WTC11 (cell line): ENCODE measurements around the gene TBC1D23. TPM values are rescaled to one million over a fixed set of nuclear protein-coding genes. Genes with fewer than 3 reads are reported as not detected.
A peak's percentile ranks its signal among the peaks of the same experiment; 100 is the strongest.

Experiments used
- ATAC-seq: fragments of 200-7000 bp; cut with Tn5 transposase; 2 replicates; pipeline ENCODE4 v1.10.0; 2021; ENCODE audit warnings: mild to moderate bottlenecking, moderate library complexity
- CTCF ChIA-PET: fragments of 300-600 bp; sonication (Branson Sonifier 250); formaldehyde crosslinking; loops from one replicate; lab custom pipeline; 2021; ENCODE audit warnings: antibody characterized with exemption; lab: Charles Lee
- POLR2A ChIA-PET: fragments of 350-600 bp; sonication (Branson Sonifier 250); formaldehyde crosslinking; loops from one replicate; lab custom pipeline; 2021; ENCODE audit warnings: antibody characterized with exemption; lab: Charles Lee
- DNase-seq: peaks from one replicate; pipeline ENCODE4 v3.0.0; 2021; ENCODE audit warnings: low spot score
- H3K27ac Mint-ChIP-seq: 2 replicates; pipeline ENCODE4 v1.8.0; 2021; ENCODE audit warnings: mixed read lengths
- H3K27me3 Mint-ChIP-seq: 2 replicates; pipeline ENCODE4 v1.8.0; 2021; ENCODE audit warnings: low read depth, mild to moderate bottlenecking, moderate library complexity, mixed read lengths
- H3K36me3 Mint-ChIP-seq: 2 replicates; pipeline ENCODE4 v1.8.0; 2021; ENCODE audit warnings: mixed read lengths
- H3K4me1 Mint-ChIP-seq: 2 replicates; pipeline ENCODE4 v1.8.0; 2022; ENCODE audit warnings: mixed read lengths
- H3K4me3 Mint-ChIP-seq: 2 replicates; pipeline ENCODE4 v1.8.0; 2021; ENCODE audit warnings: mild to moderate bottlenecking, moderate library complexity, mixed read lengths
- H3K9me3 Mint-ChIP-seq: 2 replicates; pipeline ENCODE4 v1.8.0; 2021; ENCODE audit warnings: mixed read lengths
- ATF6 ChIP-seq: sonication (generic); formaldehyde crosslinking; IDR thresholded peaks from 2 replicates; pipeline ENCODE4 v1.8.1; 2023; ENCODE audit warnings: mild to moderate bottlenecking, missing genetic modification reagents
- GTF2I ChIP-seq: fragments of 250-450 bp; sonication (Bioruptor Pico); conservative IDR thresholded peaks from 2 replicates; pipeline ENCODE4 v1.4.0; 2021; ENCODE audit warnings: mild to moderate bottlenecking
- MXD4 ChIP-seq: fragments of 250-450 bp; sonication (Bioruptor Pico); IDR thresholded peaks from 2 replicates; pipeline ENCODE4 v1.8.0; 2021; ENCODE audit warnings: mild to moderate bottlenecking, moderate library complexity, borderline replicate concordance
- MYBL2 ChIP-seq: sonication (generic); formaldehyde crosslinking; IDR thresholded peaks from 2 replicates; pipeline ENCODE4 v1.8.1; 2023; ENCODE audit warnings: mild to moderate bottlenecking, moderate library complexity, missing genetic modification reagents
- NFE2L1 ChIP-seq: sonication (generic); formaldehyde crosslinking; IDR thresholded peaks from 2 replicates; pipeline ENCODE4 v1.8.1; 2023; ENCODE audit warnings: missing genetic modification reagents
- NR1H2 ChIP-seq: sonication (generic); formaldehyde crosslinking; IDR thresholded peaks from 2 replicates; pipeline ENCODE4 v1.9.0; 2021; ENCODE audit warnings: mild to moderate bottlenecking, moderate library complexity, missing genetic modification reagents
- NR2C2 ChIP-seq: sonication (generic); formaldehyde crosslinking; IDR thresholded peaks from 2 replicates; pipeline ENCODE4 v1.8.0; 2022; ENCODE audit warnings: mild to moderate bottlenecking, missing genetic modification reagents
- NR3C1 ChIP-seq: sonication (generic); formaldehyde crosslinking; conservative IDR thresholded peaks from 2 replicates; pipeline ENCODE4 v1.8.1; 2023; ENCODE audit warnings: low read depth, mild to moderate bottlenecking, missing genetic modification reagents
- OVOL2 ChIP-seq: fragments of 250-450 bp; sonication (Bioruptor Pico); IDR thresholded peaks from 2 replicates; pipeline ENCODE4 v1.9.0; 2021; ENCODE audit warnings: mild to moderate bottlenecking, borderline replicate concordance
- PRRX2 ChIP-seq: fragments of 250-450 bp; sonication (Bioruptor Pico); IDR thresholded peaks from 2 replicates; pipeline ENCODE4 v1.8.0; 2021; ENCODE audit warnings: mild to moderate bottlenecking
- SMAD4 ChIP-seq: sonication (generic); formaldehyde crosslinking; IDR thresholded peaks from 2 replicates; pipeline ENCODE4 v1.8.0; 2022; ENCODE audit warnings: mild to moderate bottlenecking, missing genetic modification reagents
- SP1 ChIP-seq: sonication (generic); formaldehyde crosslinking; conservative IDR thresholded peaks from 2 replicates; pipeline ENCODE4 v1.8.1; 2022; ENCODE audit warnings: missing genetic modification reagents
- TCF7 ChIP-seq: sonication (generic); formaldehyde crosslinking; IDR thresholded peaks from 2 replicates; pipeline ENCODE4 v1.8.0; 2022; ENCODE audit warnings: mild to moderate bottlenecking, low read depth, missing genetic modification reagents, moderate library complexity
- TEAD1 ChIP-seq: sonication (generic); formaldehyde crosslinking; IDR thresholded peaks from 2 replicates; pipeline ENCODE4 v1.8.0; 2022; ENCODE audit warnings: mild to moderate bottlenecking, missing genetic modification reagents
- TP53 ChIP-seq: sonication (generic); formaldehyde crosslinking; IDR thresholded peaks from 2 replicates; pipeline ENCODE4 v1.8.1; 2023; ENCODE audit warnings: mild to moderate bottlenecking, missing genetic modification reagents
- USF2 ChIP-seq: sonication (generic); formaldehyde crosslinking; IDR thresholded peaks from 2 replicates; pipeline ENCODE4 v1.8.1; 2023; ENCODE audit warnings: mild to moderate bottlenecking, missing genetic modification reagents, moderate library complexity
- ZBTB21 ChIP-seq: sonication (generic); formaldehyde crosslinking; IDR thresholded peaks from 2 replicates; pipeline ENCODE4 v1.8.1; 2023; ENCODE audit warnings: mild to moderate bottlenecking, missing genetic modification reagents, borderline replicate concordance
- ZNF138 ChIP-seq: sonication (generic); formaldehyde crosslinking; conservative IDR thresholded peaks from 2 replicates; pipeline ENCODE4 v1.8.1; 2022; ENCODE audit warnings: mild to moderate bottlenecking, moderate library complexity, missing genetic modification reagents
- ZNF416 ChIP-seq: fragments of 250-450 bp; sonication (Bioruptor Pico); IDR thresholded peaks from 2 replicates; pipeline ENCODE4 v1.9.0; 2021; ENCODE audit warnings: mild to moderate bottlenecking, inconsistent platforms
- total RNA-seq: library from RNA; stranded (reverse); gene quantifications from 3 replicates; pipeline ENCODE4 v1.2.3, GENCODE V29; 2021
- TF ChIP-seq, protein P1 (sequence below): sonication (generic); formaldehyde crosslinking; IDR thresholded peaks from 2 replicates; pipeline ENCODE4 v1.8.0; 2023; ENCODE audit warnings: missing genetic modification reagents, mild to moderate bottlenecking, borderline replicate concordance
- TF ChIP-seq, protein P2 (sequence below): sonication (generic); formaldehyde crosslinking; IDR thresholded peaks from 2 replicates; pipeline ENCODE4 v1.8.1; 2022; ENCODE audit warnings: low read depth, mild to moderate bottlenecking, moderate library complexity, missing genetic modification reagents, borderline replicate concordance
- TF ChIP-seq, protein P3 (sequence below): sonication (generic); formaldehyde crosslinking; IDR thresholded peaks from 2 replicates; pipeline ENCODE4 v1.8.1; 2022; ENCODE audit warnings: mild to moderate bottlenecking, moderate library complexity, missing genetic modification reagents
- TF ChIP-seq, protein P4 (sequence below): sonication (generic); formaldehyde crosslinking; IDR thresholded peaks from 2 replicates; pipeline ENCODE4 v1.8.1; 2023; ENCODE audit warnings: mild to moderate bottlenecking, moderate library complexity, missing genetic modification reagents

The TBC1D23 gene
- total RNA-seq, 1 experiment from 2014 or later: 73.6 TPM

DNA sequence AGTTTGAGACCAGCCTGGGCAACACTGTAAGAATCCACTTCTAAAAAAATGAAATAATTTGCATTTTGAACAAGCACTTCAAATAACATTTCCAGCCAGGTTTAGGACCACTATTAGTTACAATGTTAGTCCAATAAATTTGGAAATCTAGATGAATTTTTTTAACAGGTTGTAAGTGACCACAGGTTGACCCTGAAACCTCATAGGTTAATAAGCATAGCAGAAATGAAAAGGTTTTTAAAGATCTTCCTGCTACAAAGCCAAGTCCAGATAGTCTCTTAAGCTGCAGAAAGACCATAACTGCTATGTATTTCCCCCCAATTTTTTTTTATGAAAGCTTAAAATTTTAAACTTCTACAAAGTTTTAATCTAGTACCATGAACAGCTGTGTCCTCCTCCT is 72.3 kb downstream of the TBC1D23 start:
- H3K36me3 Mint-ChIP-seq: peaks cover 1% of the 10 kb centered on the region; the same call in 1 of the 2 replicates
- no peak for DNase-seq
- H3K9me3 Mint-ChIP-seq: peaks cover under 1% of the 10 kb centered on the region; the same call in 1 of the 2 replicates
- TF ChIP-seq NR1H2 (CRISPR knock-in tag) (no peak), PRRX2 (CRISPR knock-in tag) (no peak), GTF2I (CRISPR knock-in tag) (no peak), OVOL2 (no peak), TEAD1 (CRISPR knock-in tag) (no peak), NFE2L1 (CRISPR knock-in tag) (no peak), USF2 (no peak)
- TF ChIP-seq, all 79 proteins: peak for 0
- Mint-ChIP-seq H3K4me3 (no peak overlapping the region), H3K27me3 (peaks cover 17% of the 10 kb centered on the region), H3K27ac (no peak overlapping the region), H3K4me1 (peaks cover 17% of the 10 kb centered on the region)
- POLR2A ChIA-PET: interaction anchor here (0.7 kb wide), 1 partner anchor 59 kb away, joined by 4 read pairs; no protein-coding TSS in a partner anchor
- CTCF ChIA-PET: interaction anchor here (1.2 kb wide), 1 partner anchor 10 kb away, joined by 3 read pairs; no protein-coding TSS in a partner anchor
- ATAC-seq: no peak

DNA sequence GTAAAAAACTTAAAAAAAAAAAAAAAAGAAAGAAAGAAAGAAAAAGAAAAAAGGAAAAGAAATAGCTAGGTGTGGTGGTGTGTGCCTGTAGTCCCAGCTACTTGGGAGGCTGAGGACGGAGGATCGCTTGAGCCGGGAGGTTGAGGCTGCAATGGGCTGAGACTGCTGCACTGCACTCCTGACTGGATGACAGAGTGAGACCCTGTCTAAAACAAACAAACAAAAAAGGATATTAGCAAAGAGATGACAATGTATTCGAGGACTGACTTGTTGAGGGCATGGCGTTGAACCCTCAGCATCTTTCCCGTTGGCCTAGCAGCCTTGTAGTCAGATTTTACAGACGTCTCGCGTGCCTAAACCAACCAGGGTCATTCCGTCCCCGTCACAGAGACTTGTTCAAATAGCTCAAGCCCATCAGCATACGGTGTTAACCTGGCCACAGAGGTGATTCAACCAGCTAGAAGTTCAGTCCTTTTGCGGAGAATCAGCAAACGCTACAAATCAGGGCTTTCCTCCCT is 73.2 kb downstream of the TBC1D23 start:
- CTCF ChIA-PET: interaction anchor here (0.9 to 1.2 kb wide), 5 partner anchors 11 to 269 kb away, joined by 3 to 4 read pairs (median 4); no protein-coding TSS in a partner anchor
- H3K36me3 Mint-ChIP-seq: no peaks in the 10 kb centered on the region
- POLR2A ChIA-PET: interaction anchor here (0.6 to 2.5 kb wide), 5 partner anchors 58 to 443 kb away, joined by 3 to 15 read pairs (median 4); partner anchors contain the start of genes LNP1 and TOMM70
- peak overlapping the region; percentile 71 for H3K4me3 Mint-ChIP-seq
- DNase-seq (no peak), ATAC-seq (peak; percentile 61)
- TF ChIP-seq SP1 (no peak), MYBL2 (CRISPR knock-in tag) (no peak), MXD4 (CRISPR knock-in tag) (no peak), NR2C2 (CRISPR knock-in tag) (no peak), TCF7 (CRISPR knock-in tag) (no peak), NR3C1 (CRISPR knock-in tag) (no peak), SMAD4 (CRISPR knock-in tag) (no peak), ZNF138 (no peak), ZBTB21 (no peak), ZNF416 (CRISPR knock-in tag) (no peak), ATF6 (CRISPR knock-in tag) (no peak), TP53 (CRISPR knock-in tag) (no peak)
- TF ChIP-seq, protein P1, sequence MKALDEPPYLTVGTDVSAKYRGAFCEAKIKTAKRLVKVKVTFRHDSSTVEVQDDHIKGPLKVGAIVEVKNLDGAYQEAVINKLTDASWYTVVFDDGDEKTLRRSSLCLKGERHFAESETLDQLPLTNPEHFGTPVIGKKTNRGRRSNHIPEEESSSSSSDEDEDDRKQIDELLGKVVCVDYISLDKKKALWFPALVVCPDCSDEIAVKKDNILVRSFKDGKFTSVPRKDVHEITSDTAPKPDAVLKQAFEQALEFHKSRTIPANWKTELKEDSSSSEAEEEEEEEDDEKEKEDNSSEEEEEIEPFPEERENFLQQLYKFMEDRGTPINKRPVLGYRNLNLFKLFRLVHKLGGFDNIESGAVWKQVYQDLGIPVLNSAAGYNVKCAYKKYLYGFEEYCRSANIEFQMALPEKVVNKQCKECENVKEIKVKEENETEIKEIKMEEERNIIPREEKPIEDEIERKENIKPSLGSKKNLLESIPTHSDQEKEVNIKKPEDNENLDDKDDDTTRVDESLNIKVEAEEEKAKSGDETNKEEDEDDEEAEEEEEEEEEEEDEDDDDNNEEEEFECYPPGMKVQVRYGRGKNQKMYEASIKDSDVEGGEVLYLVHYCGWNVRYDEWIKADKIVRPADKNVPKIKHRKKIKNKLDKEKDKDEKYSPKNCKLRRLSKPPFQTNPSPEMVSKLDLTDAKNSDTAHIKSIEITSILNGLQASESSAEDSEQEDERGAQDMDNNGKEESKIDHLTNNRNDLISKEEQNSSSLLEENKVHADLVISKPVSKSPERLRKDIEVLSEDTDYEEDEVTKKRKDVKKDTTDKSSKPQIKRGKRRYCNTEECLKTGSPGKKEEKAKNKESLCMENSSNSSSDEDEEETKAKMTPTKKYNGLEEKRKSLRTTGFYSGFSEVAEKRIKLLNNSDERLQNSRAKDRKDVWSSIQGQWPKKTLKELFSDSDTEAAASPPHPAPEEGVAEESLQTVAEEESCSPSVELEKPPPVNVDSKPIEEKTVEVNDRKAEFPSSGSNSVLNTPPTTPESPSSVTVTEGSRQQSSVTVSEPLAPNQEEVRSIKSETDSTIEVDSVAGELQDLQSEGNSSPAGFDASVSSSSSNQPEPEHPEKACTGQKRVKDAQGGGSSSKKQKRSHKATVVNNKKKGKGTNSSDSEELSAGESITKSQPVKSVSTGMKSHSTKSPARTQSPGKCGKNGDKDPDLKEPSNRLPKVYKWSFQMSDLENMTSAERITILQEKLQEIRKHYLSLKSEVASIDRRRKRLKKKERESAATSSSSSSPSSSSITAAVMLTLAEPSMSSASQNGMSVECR (CRISPR knock-in tag): no peak
- TF ChIP-seq, protein P2, sequence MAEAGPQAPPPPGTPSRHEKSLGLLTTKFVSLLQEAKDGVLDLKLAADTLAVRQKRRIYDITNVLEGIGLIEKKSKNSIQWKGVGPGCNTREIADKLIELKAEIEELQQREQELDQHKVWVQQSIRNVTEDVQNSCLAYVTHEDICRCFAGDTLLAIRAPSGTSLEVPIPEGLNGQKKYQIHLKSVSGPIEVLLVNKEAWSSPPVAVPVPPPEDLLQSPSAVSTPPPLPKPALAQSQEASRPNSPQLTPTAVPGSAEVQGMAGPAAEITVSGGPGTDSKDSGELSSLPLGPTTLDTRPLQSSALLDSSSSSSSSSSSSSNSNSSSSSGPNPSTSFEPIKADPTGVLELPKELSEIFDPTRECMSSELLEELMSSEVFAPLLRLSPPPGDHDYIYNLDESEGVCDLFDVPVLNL (CRISPR knock-in tag): no peak
- TF ChIP-seq, protein P3, sequence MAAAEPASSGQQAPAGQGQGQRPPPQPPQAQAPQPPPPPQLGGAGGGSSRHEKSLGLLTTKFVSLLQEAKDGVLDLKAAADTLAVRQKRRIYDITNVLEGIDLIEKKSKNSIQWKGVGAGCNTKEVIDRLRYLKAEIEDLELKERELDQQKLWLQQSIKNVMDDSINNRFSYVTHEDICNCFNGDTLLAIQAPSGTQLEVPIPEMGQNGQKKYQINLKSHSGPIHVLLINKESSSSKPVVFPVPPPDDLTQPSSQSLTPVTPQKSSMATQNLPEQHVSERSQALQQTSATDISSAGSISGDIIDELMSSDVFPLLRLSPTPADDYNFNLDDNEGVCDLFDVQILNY: no peak
- TF ChIP-seq, protein P4, sequence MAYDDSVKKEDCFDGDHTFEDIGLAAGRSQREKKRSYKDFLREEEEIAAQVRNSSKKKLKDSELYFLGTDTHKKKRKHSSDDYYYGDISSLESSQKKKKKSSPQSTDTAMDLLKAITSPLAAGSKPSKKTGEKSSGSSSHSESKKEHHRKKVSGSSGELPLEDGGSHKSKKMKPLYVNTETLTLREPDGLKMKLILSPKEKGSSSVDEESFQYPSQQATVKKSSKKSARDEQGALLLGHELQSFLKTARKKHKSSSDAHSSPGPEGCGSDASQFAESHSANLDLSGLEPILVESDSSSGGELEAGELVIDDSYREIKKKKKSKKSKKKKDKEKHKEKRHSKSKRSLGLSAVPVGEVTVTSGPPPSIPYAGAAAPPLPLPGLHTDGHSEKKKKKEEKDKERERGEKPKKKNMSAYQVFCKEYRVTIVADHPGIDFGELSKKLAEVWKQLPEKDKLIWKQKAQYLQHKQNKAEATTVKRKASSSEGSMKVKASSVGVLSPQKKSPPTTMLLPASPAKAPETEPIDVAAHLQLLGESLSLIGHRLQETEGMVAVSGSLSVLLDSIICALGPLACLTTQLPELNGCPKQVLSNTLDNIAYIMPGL (CRISPR knock-in tag): no peak
- peak overlapping the region; percentile 73 for H3K27ac Mint-ChIP-seq
- H3K27me3 Mint-ChIP-seq: peaks cover 17% of the 10 kb centered on the region
- no peaks in the 10 kb centered on the region for H3K9me3 Mint-ChIP-seq
- peaks cover 17% of the 10 kb centered on the region for H3K4me1 Mint-ChIP-seq
